WI38 (cell line): Measurements from ENCODE around the gene MTX3.
A peak's percentile ranks its signal among the peaks of the same experiment; 100 is the strongest.

Experiments used
- H3K4me3 ChIP-seq: 2 replicates; pipeline ENCODE4 v1.5.1; 2011; ENCODE audit warnings: low read depth, mild to moderate bottlenecking, control low read depth, low read length
- CTCF ChIP-seq: IDR thresholded peaks from 2 replicates; pipeline ENCODE4 v1.5.1; 2012; ENCODE audit warnings: low read depth, mild to moderate bottlenecking, control low read depth, low read length

Gene MTX3, protein sequence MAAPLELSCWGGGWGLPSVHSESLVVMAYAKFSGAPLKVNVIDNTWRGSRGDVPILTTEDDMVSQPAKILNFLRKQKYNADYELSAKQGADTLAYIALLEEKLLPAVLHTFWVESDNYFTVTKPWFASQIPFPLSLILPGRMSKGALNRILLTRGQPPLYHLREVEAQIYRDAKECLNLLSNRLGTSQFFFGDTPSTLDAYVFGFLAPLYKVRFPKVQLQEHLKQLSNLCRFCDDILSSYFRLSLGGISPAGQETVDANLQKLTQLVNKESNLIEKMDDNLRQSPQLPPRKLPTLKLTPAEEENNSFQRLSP

DNA sequence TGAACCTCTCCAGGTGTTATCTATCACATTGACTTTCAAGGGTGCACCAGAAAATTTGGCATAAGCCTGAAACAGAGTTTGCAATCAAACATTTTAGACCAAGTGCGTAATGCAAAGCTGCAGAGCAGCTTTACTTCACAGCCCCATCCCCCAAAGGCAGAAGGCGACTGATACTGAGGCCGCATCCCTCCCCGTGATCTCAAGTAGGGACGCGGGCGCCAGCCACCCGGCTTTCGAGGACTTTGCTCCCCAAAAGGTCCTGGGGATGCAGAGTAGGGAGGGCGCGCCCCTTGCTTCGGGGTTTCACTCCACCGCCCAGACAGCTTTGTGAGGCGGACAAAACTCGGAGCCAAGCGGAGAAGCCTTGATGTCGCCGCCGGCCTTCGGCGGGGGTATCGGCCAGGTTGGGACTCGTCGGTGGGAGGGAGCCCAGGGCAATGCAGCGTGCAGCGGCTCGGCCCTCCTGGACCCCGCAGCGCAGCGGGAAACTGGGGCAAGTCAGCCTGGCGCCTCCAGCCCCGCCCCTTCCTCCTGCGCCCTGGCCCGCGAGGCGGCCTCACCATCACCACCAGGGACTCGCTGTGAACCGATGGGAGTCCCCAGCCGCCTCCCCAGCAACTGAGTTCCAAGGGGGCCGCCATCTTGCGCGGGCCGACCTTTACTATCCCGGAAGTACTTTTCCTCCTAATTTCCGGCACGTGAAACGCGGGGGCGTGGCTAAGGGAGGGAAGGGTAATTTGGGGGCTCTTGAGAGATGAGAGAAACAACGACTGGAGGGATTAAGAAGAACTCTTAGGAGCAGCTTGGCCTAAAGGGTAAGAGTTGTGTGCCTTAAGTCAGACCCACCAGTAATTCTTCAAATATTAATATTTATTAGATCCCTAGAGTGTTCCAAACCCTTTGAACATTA is at the start of gene MTX3:
Gene MTX3, minus strand, starts transcription at position 665 of the 910 bp plus-strand sequence. Its CDS starts 24 bp downstream, at position 641.
- no peak for TF ChIP-seq CTCF
- H3K4me3 ChIP-seq, result peak within 1 kb of the TSS; percentile 81

- no peak overlapping the region for H3K4me3 ChIP-seq
- TF ChIP-seq CTCF, result no peak
Observed at GRCh38 chr5:80039650-80040049, 48.6 kb upstream of the MTX3 start.

DNA sequence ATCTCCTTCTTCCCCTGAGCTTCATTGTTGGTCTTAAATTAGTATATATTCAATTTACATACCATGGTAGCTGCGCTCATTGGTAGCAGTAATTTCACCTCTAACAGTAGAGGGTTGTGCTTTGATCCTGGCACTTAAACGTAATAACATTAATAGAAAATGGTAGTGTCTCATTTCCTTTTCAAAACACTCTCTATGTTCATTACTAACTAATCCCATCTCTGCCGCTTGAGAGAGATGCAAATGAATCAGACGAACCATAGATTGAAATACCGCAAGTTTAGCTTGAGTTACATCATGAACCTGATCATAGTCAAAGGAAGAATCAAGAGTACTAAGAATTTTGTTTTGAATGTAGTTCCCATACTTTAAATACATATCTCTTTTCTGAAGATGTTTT is 46.3 kb upstream of the MTX3 start:
- no peak overlapping the region for H3K4me3 ChIP-seq
- no peak for TF ChIP-seq CTCF

DNA sequence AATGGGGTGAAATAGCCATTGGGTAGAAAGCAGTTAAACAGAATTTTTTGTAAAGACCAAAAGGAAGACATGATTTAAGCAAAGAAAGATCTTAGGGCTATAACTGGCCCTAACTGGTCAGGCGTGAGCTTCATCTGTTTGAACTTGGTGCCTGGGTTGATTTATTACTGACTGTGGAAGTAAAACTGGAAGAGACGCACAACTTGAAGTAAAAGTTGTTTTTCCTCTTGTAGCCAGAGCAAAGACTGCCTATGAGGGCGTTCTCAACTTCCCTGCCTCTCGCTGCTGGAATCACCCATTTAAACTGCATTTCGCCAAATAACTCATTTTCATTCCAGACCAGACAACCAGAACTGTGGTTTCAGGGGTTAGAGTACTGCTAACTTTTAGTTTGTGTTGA is 45.6 kb upstream of the MTX3 start:
- no peak overlapping the region for H3K4me3 ChIP-seq
- no peak for TF ChIP-seq CTCF

- no peak for TF ChIP-seq CTCF
Observed at GRCh38 chr5:80035839-80036238, 44.8 kb upstream of the MTX3 start.

GRCh38 chr5:80034962-80035821 is 44.1 kb upstream of the MTX3 start, which contains the start of gene THBS4:
THBS4 (plus strand) TSS chr5:80035348; CDS start chr5:80035538, 190 bp downstream.
- H3K4me3 ChIP-seq, result no peak within 1 kb of the TSS
- TF ChIP-seq CTCF, result no peak

More at GRCh38 chr5:80035839-80036238, 44.8 kb upstream of the MTX3 start:
- no peak overlapping the region for H3K4me3 ChIP-seq
